ENCODE results near the gene TGIF1. TPM values are rescaled to one million over a fixed set of nuclear protein-coding genes. Genes with fewer than 3 reads are reported as not detected.

The TGIF1 gene
- total RNA-seq, 2 experiments from 2014 or later: 54.6 to 55.4 TPM

DNA sequence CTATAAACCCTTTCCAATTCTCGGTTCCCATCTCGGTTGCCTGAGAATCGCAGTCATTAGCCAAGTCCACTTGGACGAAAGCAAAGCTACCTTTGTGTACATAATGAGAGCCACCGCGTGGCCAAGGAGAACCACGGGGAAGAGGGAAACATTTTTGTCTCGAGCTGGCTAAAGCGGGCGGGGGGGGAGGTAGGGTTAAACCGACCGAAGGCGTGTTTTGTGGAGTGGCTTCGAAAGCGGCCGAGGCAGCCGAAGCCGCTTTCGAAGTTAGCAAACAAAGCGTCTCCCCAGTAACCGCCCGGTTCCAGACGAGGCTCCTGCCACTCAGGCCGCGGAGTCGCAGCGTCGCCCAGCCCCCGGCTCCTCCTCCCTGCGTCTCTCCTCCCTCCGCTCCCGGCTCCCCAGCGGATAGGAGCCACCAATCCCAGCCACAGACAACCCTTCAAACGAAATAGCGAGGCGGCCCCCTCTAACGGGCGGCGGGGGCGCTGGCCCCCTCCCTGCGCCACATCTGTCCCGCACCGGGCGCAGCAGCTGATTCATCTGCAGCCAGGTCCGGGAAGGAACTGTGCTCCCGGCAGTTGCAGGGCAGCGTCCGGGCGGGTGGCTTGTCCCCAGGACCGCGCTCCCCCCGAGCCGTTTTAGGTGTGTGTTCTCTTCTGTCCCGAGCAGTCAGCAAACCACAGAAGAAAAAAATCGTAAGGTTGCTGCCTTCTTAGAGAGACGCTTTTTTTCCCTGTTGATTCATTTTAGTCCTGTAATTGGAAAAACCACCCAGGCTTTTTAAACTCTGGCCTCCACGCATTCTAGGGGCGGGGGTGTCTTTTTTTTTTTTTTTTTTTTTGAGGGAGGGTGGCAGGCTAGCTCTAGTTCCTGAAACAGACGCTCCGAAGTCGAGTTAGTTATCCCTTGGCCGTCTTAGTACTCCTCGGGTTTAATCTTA lies 1.8 kb upstream of the TGIF1 start:
- intact Hi-C loops (cut with DNase I, micrococcal nuclease): loop anchor here (1.0 to 10.0 kb wide), 5 partner anchors 146 to 791 kb away; partner anchors contain the start of genes MYL12B (in 1 of the 2) and SMCHD1 (in 1 of the 2)
- Mint-ChIP-seq H3K27ac (peak overlapping the region; percentile 99), H3K36me3 (ENCODE audit: low read depth) (peaks cover 39% of the 10 kb centered on the region), H3K9me3 (no peaks in the 10 kb centered on the region), H3K27me3 (peaks cover 5% of the 10 kb centered on the region), H3K4me3 (peak overlapping the region; percentile 95), H3K4me1 (ENCODE audit: low read depth) (peaks cover 47% of the 10 kb centered on the region)
- TF ChIP-seq, protein P1, sequence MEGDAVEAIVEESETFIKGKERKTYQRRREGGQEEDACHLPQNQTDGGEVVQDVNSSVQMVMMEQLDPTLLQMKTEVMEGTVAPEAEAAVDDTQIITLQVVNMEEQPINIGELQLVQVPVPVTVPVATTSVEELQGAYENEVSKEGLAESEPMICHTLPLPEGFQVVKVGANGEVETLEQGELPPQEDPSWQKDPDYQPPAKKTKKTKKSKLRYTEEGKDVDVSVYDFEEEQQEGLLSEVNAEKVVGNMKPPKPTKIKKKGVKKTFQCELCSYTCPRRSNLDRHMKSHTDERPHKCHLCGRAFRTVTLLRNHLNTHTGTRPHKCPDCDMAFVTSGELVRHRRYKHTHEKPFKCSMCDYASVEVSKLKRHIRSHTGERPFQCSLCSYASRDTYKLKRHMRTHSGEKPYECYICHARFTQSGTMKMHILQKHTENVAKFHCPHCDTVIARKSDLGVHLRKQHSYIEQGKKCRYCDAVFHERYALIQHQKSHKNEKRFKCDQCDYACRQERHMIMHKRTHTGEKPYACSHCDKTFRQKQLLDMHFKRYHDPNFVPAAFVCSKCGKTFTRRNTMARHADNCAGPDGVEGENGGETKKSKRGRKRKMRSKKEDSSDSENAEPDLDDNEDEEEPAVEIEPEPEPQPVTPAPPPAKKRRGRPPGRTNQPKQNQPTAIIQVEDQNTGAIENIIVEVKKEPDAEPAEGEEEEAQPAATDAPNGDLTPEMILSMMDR (IDR thresholded peaks at IDR 0.05): no peak
- no peaks in the 10 kb centered on the region for H3K9me3 ChIP-seq (ENCODE audit: control insufficient read depth in 1 of 2, insufficient read depth in 1 of 2, low read length in 2 of 2)
- H3K4me3 ChIP-seq (ENCODE audit: low read length): peak overlapping the region; percentile 90
- ChIA-PET CTCF (interaction anchor here (0.6 to 3.7 kb wide), 10 partner anchors 9 to 157 kb away, joined by 3 to 17 read pairs (median 4); no protein-coding TSS in a partner anchor), POLR2A (interaction anchor here (0.6 to 9.4 kb wide), 33 partner anchors 9 to 1847 kb away, joined by 3 to 123 read pairs (median 6); partner anchors contain the start of genes MYL12A, MYL12B and ZBTB14)
- peak overlapping the region; percentile 94 to 98 for H3K27ac ChIP-seq (ENCODE audit: low read depth in 1 of 2, low read length in 2 of 2)
- peak; percentile 74 to 95 (median 84) for DNase-seq
- H3K36me3 ChIP-seq (ENCODE audit: insufficient read depth, low read length): no peaks in the 10 kb centered on the region
- no peaks in the 10 kb centered on the region for H3K27me3 ChIP-seq (ENCODE audit: control insufficient read depth in 1 of 2, insufficient read depth in 2 of 2, low read length in 2 of 2)
- ATAC-seq (ENCODE audit: poor library complexity): peak; percentile 52
- peaks cover 48% of the 10 kb centered on the region for H3K4me1 ChIP-seq (ENCODE audit: insufficient read depth, low read length)

DNA sequence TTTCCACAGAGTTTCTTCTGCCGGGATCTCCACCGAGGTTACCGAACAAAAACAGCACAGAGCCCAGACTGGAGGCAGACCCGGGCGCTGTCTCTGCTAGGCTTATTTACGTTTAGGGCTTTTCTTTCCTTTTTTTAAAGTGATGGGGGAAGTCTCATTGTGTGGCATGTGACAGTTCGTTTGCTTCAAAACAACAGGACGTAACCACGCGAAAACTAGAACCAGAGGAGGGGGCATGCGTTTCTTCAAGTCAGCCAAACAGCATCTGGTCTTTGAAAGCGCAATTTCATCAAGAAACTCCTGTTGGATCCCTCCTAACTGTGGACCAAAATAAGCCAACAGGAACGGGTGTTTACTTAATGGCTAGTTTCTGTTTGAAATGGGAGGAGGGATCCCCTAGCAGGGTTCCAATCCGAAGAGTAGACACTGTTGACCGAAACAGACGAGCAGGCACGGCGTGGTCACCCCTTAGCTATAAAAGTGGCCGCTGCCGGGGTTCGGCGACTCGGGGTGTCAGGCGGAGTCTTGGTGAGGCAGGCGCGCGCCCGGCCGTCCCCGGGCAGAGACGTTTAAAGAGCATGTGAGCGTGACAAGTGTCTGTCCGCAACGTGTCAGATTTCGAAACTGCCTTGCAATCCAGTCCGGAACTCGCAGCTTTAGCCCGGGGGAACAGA lies 997 bp upstream of the TGIF1 start:
- TF ChIP-seq, protein P1 (IDR thresholded peaks at IDR 0.05): no peak
- ATAC-seq (ENCODE audit: poor library complexity): peak; percentile 53
- intact Hi-C loops (cut with DNase I, micrococcal nuclease): loop anchor here (1.0 to 10.0 kb wide), 5 partner anchors 145 to 792 kb away; partner anchors contain the start of genes MYL12B (in 1 of the 2) and SMCHD1 (in 1 of the 2)
- peaks cover 5% of the 10 kb centered on the region for H3K27me3 Mint-ChIP-seq
- peak overlapping the region; percentile 90 for H3K4me3 ChIP-seq (ENCODE audit: low read length)
- no peaks in the 10 kb centered on the region for H3K36me3 ChIP-seq (ENCODE audit: insufficient read depth, low read length)
- peaks cover 41% of the 10 kb centered on the region for H3K36me3 Mint-ChIP-seq (ENCODE audit: low read depth)
- H3K27ac Mint-ChIP-seq: peak overlapping the region; percentile 99
- peak overlapping the region; percentile 94 to 98 for H3K27ac ChIP-seq (ENCODE audit: low read depth in 1 of 2, low read length in 2 of 2)
- peaks cover 53% of the 10 kb centered on the region for H3K4me1 Mint-ChIP-seq (ENCODE audit: low read depth)
- H3K4me3 Mint-ChIP-seq: peak overlapping the region; percentile 95
- peak; percentile 59 to 94 (median 74) for DNase-seq
- ChIA-PET POLR2A (interaction anchor here (0.7 to 9.4 kb wide), 29 partner anchors 11 to 1846 kb away, joined by 3 to 123 read pairs (median 6); partner anchors contain the start of genes MYL12A, MYL12B and ZBTB14), CTCF (interaction anchor here (1.5 to 3.7 kb wide), 3 partner anchors 145 to 152 kb away, joined by 5 to 17 read pairs (median 15); no protein-coding TSS in a partner anchor)
- peaks cover 55% of the 10 kb centered on the region for H3K4me1 ChIP-seq (ENCODE audit: insufficient read depth, low read length)
- H3K9me3 ChIP-seq (ENCODE audit: control insufficient read depth in 1 of 2, insufficient read depth in 1 of 2, low read length in 2 of 2): no peaks in the 10 kb centered on the region
- no peaks in the 10 kb centered on the region for H3K27me3 ChIP-seq (ENCODE audit: control insufficient read depth in 1 of 2, insufficient read depth in 2 of 2, low read length in 2 of 2)
- H3K9me3 Mint-ChIP-seq: no peaks in the 10 kb centered on the region
